22Rv1 (cell line): Measurements from ENCODE around the gene VSTM4.

ENCODE experiments used
- H3K27ac ChIP-seq: fragments of 450-650 bp; 2 replicates; pipeline ENCODE4 v1.5.1; 2017
- CTCF ChIP-seq: fragments of 450-650 bp; IDR thresholded peaks from 2 replicates; pipeline ENCODE4 v1.5.1; 2017; ENCODE audit warnings: mild to moderate bottlenecking
- ZFX ChIP-seq: fragments of 450-650 bp; IDR thresholded peaks from 2 replicates; pipeline ENCODE4 v1.6.1; 2017; ENCODE audit warnings: antibody characterized with exemption, borderline replicate concordance

VSTM4 gene

GRCh38 chr10:49058463-49059255 lies 56.7 kb downstream of the VSTM4 start:
- TF ChIP-seq CTCF (no peak), ZFX (no peak)
- no peak overlapping the region for H3K27ac ChIP-seq

- no peak for TF ChIP-seq ZFX
- TF ChIP-seq CTCF = no peak
- no peak overlapping the region for H3K27ac ChIP-seq
Measured at GRCh38 chr10:49057231-49057880, 58.0 kb downstream of the VSTM4 start.

- no peak for TF ChIP-seq ZFX
- TF ChIP-seq CTCF = no peak
- no peak overlapping the region for H3K27ac ChIP-seq
Measured at GRCh38 chr10:49056356-49056755, 59.0 kb downstream of the VSTM4 start.

GRCh38 chr10:49055221-49055849 lies 60.0 kb downstream of the VSTM4 start:
- no peak for TF ChIP-seq ZFX
- no peak for TF ChIP-seq CTCF
- no peak overlapping the region for H3K27ac ChIP-seq

- TF ChIP-seq ZFX (no peak), CTCF (no peak)
- H3K27ac ChIP-seq = no peak overlapping the region
Measured at GRCh38 chr10:49054753-49055152, 60.6 kb downstream of the VSTM4 start.

GRCh38 chr10:49053998-49054692 lies 61.2 kb downstream of the VSTM4 start:
- H3K27ac ChIP-seq = no peak overlapping the region
- TF ChIP-seq CTCF = no peak
